ENCODE data around the gene ZNF775.
A peak's percentile ranks its signal among the peaks of the same experiment; 100 is the strongest.

Gene ZNF775

GRCh38 chr7:150378115-150378852 lies 846 bp upstream of the ZNF775 start:
- Histone ChIP-seq H3K4me1 (ENCODE audit: control insufficient read depth in 1 of 2, insufficient read depth in 2 of 2, low read length in 2 of 2) (peaks cover 7 to 33% of the 10 kb centered on the region in 2 donors), H3K27me3 (ENCODE audit: low read depth, low read length) (no peaks in the 10 kb centered on the region), H3K9me3 (ENCODE audit: control insufficient read depth in 1 of 2, low read length in 2 of 2) (no peaks in the 10 kb centered on the region), H3K36me3 (ENCODE audit: control insufficient read depth in 1 of 2, insufficient read depth in 2 of 2, low read length in 2 of 2) (peaks cover 10 to 11% of the 10 kb centered on the region in 2 donors), H3K27ac (ENCODE audit: low read length) (peak overlapping the region; percentile 90), H3K4me3 (ENCODE audit: low read depth in 1 of 2, low read length in 2 of 2) (peak overlapping the region; percentile 89 to 98)

GRCh38 chr7:150379441-150380379 lies 580 bp downstream of the ZNF775 start:
- Histone ChIP-seq H3K9me3 (ENCODE audit: control insufficient read depth in 1 of 2, low read length in 2 of 2) (no peaks in the 10 kb centered on the region), H3K4me1 (ENCODE audit: control insufficient read depth in 1 of 2, insufficient read depth in 2 of 2, low read length in 2 of 2) (peaks cover 7 to 38% of the 10 kb centered on the region in 2 donors), H3K27me3 (ENCODE audit: low read depth, low read length) (no peaks in the 10 kb centered on the region), H3K36me3 (ENCODE audit: control insufficient read depth in 1 of 2, insufficient read depth in 2 of 2, low read length in 2 of 2) (no peaks in the 10 kb centered on the region), H3K4me3 (ENCODE audit: low read depth in 1 of 2, low read length in 2 of 2) (peak overlapping the region; percentile 89 to 98), H3K27ac (ENCODE audit: low read length) (peak overlapping the region; percentile 39)

- Histone ChIP-seq H3K27me3 (ENCODE audit: low read depth, low read length) (no peaks in the 10 kb centered on the region), H3K4me3 (ENCODE audit: low read depth in 1 of 2, low read length in 2 of 2) (peak overlapping the region; percentile 89 to 98), H3K4me1 (ENCODE audit: control insufficient read depth in 1 of 2, insufficient read depth in 2 of 2, low read length in 2 of 2) (peaks cover 9 to 46% of the 10 kb centered on the region in 2 donors), H3K27ac (ENCODE audit: low read length) (no peak overlapping the region), H3K36me3 (ENCODE audit: control insufficient read depth in 1 of 2, insufficient read depth in 2 of 2, low read length in 2 of 2) (no peaks in the 10 kb centered on the region), H3K9me3 (ENCODE audit: control insufficient read depth in 1 of 2, low read length in 2 of 2) (no peaks in the 10 kb centered on the region)
Observed at GRCh38 chr7:150380463-150380862, 1.3 kb downstream of the ZNF775 start.

GRCh38 chr7:150381096-150381495 lies 2.0 kb downstream of the ZNF775 start:
- no peak overlapping the region for H3K27ac ChIP-seq (ENCODE audit: low read length)

GRCh38 chr7:150381785-150382122 lies 2.6 kb downstream of the ZNF775 start:
- no peak overlapping the region for H3K4me3 ChIP-seq (ENCODE audit: low read depth in 1 of 2, low read length in 2 of 2)
- no peaks in the 10 kb centered on the region for H3K9me3 ChIP-seq (ENCODE audit: control insufficient read depth in 1 of 2, low read length in 2 of 2)
- H3K36me3 ChIP-seq (ENCODE audit: control insufficient read depth in 1 of 2, insufficient read depth in 2 of 2, low read length in 2 of 2), result no peaks in the 10 kb centered on the region
- no peaks in the 10 kb centered on the region for H3K27me3 ChIP-seq (ENCODE audit: low read depth, low read length)
- H3K27ac ChIP-seq (ENCODE audit: low read length), result no peak overlapping the region
- peaks cover 11 to 46% of the 10 kb centered on the region in 2 donors for H3K4me1 ChIP-seq (ENCODE audit: control insufficient read depth in 1 of 2, insufficient read depth in 2 of 2, low read length in 2 of 2)

More at GRCh38 chr7:150381096-150381495, 2.0 kb downstream of the ZNF775 start:
- Histone ChIP-seq H3K9me3 (ENCODE audit: control insufficient read depth in 1 of 2, low read length in 2 of 2) (no peaks in the 10 kb centered on the region), H3K27me3 (ENCODE audit: low read depth, low read length) (no peaks in the 10 kb centered on the region), H3K36me3 (ENCODE audit: control insufficient read depth in 1 of 2, insufficient read depth in 2 of 2, low read length in 2 of 2) (no peaks in the 10 kb centered on the region), H3K4me1 (ENCODE audit: control insufficient read depth in 1 of 2, insufficient read depth in 2 of 2, low read length in 2 of 2) (peaks cover 11 to 46% of the 10 kb centered on the region in 2 donors), H3K4me3 (ENCODE audit: low read depth in 1 of 2, low read length in 2 of 2) (no peak overlapping the region)

GRCh38 chr7:150382123-150382843 lies 3.2 kb downstream of the ZNF775 start:
- Histone ChIP-seq H3K36me3 (ENCODE audit: control insufficient read depth in 1 of 2, insufficient read depth in 2 of 2, low read length in 2 of 2) (no peaks in the 10 kb centered on the region), H3K9me3 (ENCODE audit: control insufficient read depth in 1 of 2, low read length in 2 of 2) (no peaks in the 10 kb centered on the region), H3K4me3 (ENCODE audit: low read depth in 1 of 2, low read length in 2 of 2) (no peak overlapping the region), H3K4me1 (ENCODE audit: control insufficient read depth in 1 of 2, insufficient read depth in 2 of 2, low read length in 2 of 2) (peaks cover 11 to 46% of the 10 kb centered on the region in 2 donors), H3K27ac (ENCODE audit: low read length) (no peak overlapping the region), H3K27me3 (ENCODE audit: low read depth, low read length) (no peaks in the 10 kb centered on the region)

GRCh38 chr7:150382844-150383225 lies 3.7 kb downstream of the ZNF775 start:
- H3K36me3 ChIP-seq (ENCODE audit: control insufficient read depth in 1 of 2, insufficient read depth in 2 of 2, low read length in 2 of 2), result no peaks in the 10 kb centered on the region
- H3K27ac ChIP-seq (ENCODE audit: low read length), result no peak overlapping the region
- no peaks in the 10 kb centered on the region for H3K27me3 ChIP-seq (ENCODE audit: low read depth, low read length)
- H3K4me1 ChIP-seq (ENCODE audit: control insufficient read depth in 1 of 2, insufficient read depth in 2 of 2, low read length in 2 of 2), result peaks cover 11 to 44% of the 10 kb centered on the region in 2 donors
- no peak overlapping the region for H3K4me3 ChIP-seq (ENCODE audit: low read depth in 1 of 2, low read length in 2 of 2)
- H3K9me3 ChIP-seq (ENCODE audit: control insufficient read depth in 1 of 2, low read length in 2 of 2), result no peaks in the 10 kb centered on the region

- no peaks in the 10 kb centered on the region for H3K27me3 ChIP-seq (ENCODE audit: low read depth, low read length)
- H3K4me1 ChIP-seq (ENCODE audit: control insufficient read depth in 1 of 2, insufficient read depth in 2 of 2, low read length in 2 of 2), result peaks cover 11 to 38% of the 10 kb centered on the region in 2 donors
- H3K27ac ChIP-seq (ENCODE audit: low read length), result no peak overlapping the region
- H3K36me3 ChIP-seq (ENCODE audit: control insufficient read depth in 1 of 2, insufficient read depth in 2 of 2, low read length in 2 of 2), result no peaks in the 10 kb centered on the region
- no peak overlapping the region for H3K4me3 ChIP-seq (ENCODE audit: low read depth in 1 of 2, low read length in 2 of 2)
- no peaks in the 10 kb centered on the region for H3K9me3 ChIP-seq (ENCODE audit: control insufficient read depth in 1 of 2, low read length in 2 of 2)
Observed at GRCh38 chr7:150383710-150384397, 4.7 kb downstream of the ZNF775 start.

- no peaks in the 10 kb centered on the region for H3K27me3 ChIP-seq (ENCODE audit: low read depth, low read length)
- peaks cover 11 to 42% of the 10 kb centered on the region in 2 donors for H3K4me1 ChIP-seq (ENCODE audit: control insufficient read depth in 1 of 2, insufficient read depth in 2 of 2, low read length in 2 of 2)
- no peak overlapping the region for H3K27ac ChIP-seq (ENCODE audit: low read length)
- no peaks in the 10 kb centered on the region for H3K36me3 ChIP-seq (ENCODE audit: control insufficient read depth in 1 of 2, insufficient read depth in 2 of 2, low read length in 2 of 2)
- H3K9me3 ChIP-seq (ENCODE audit: control insufficient read depth in 1 of 2, low read length in 2 of 2), result no peaks in the 10 kb centered on the region
- H3K4me3 ChIP-seq (ENCODE audit: low read depth in 1 of 2, low read length in 2 of 2), result no peak overlapping the region
Observed at GRCh38 chr7:150384406-150385301, 5.5 kb downstream of the ZNF775 start.

GRCh38 chr7:150385302-150385723 lies 6.2 kb downstream of the ZNF775 start:
- no peak overlapping the region for H3K27ac ChIP-seq (ENCODE audit: low read length)
- H3K9me3 ChIP-seq (ENCODE audit: control insufficient read depth in 1 of 2, low read length in 2 of 2), result no peaks in the 10 kb centered on the region
- H3K27me3 ChIP-seq (ENCODE audit: low read depth, low read length), result no peaks in the 10 kb centered on the region
- peaks cover 0 to 4% of the 10 kb centered on the region in 2 donors for H3K36me3 ChIP-seq (ENCODE audit: control insufficient read depth in 1 of 2, insufficient read depth in 2 of 2, low read length in 2 of 2)
- H3K4me1 ChIP-seq (ENCODE audit: control insufficient read depth in 1 of 2, insufficient read depth in 2 of 2, low read length in 2 of 2), result peaks cover 6 to 35% of the 10 kb centered on the region in 2 donors
- H3K4me3 ChIP-seq (ENCODE audit: low read depth in 1 of 2, low read length in 2 of 2), result no peak overlapping the region

Measured in muscle layer of duodenum (tissue), 2 donors.